ENCODE measurements around the gene TFAP2C. TPM values are rescaled to one million over a fixed set of nuclear protein-coding genes. Genes with fewer than 3 reads are reported as not detected.
"Not testable (repeated sequence)": the region's sequence is repeated elsewhere in the genome, so short reads cannot be mapped to it uniquely, and the experiment has no call there.

The TFAP2C gene
- total RNA-seq, 1 donor from 2014 or later, result 0.19 TPM

DNA sequence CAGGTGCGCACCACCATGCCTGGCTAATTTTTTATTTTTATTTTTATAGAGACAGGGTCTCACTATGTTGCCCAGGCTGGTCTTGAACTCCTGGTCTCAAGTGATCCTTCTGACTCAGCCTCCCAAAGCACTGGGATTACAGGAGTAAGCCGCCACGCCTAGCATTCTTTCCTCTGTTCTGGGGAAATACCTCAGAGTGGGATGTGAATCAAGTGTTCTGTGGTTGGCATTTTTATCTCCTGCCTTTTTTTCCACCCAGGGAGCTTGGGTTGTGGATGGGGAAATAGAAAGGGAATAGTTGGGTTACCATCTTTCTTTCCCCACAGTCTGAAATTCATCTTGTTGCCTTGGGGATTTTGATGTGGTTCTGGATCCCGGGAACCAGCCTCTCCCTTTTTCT is 24.1 kb downstream of the TFAP2C start:
- DNase-seq, result no peak
- no peak overlapping the region for H3K4me3 ChIP-seq
- H3K4me1 ChIP-seq, result no peaks in the 10 kb centered on the region
- H3K27me3 ChIP-seq (ENCODE audit: low read depth), result peaks cover 41% of the 10 kb centered on the region
- intact Hi-C loops (cut with micrococcal nuclease), result no loop called here
- H3K36me3 ChIP-seq, result no peaks in the 10 kb centered on the region
- TF ChIP-seq, protein P1, sequence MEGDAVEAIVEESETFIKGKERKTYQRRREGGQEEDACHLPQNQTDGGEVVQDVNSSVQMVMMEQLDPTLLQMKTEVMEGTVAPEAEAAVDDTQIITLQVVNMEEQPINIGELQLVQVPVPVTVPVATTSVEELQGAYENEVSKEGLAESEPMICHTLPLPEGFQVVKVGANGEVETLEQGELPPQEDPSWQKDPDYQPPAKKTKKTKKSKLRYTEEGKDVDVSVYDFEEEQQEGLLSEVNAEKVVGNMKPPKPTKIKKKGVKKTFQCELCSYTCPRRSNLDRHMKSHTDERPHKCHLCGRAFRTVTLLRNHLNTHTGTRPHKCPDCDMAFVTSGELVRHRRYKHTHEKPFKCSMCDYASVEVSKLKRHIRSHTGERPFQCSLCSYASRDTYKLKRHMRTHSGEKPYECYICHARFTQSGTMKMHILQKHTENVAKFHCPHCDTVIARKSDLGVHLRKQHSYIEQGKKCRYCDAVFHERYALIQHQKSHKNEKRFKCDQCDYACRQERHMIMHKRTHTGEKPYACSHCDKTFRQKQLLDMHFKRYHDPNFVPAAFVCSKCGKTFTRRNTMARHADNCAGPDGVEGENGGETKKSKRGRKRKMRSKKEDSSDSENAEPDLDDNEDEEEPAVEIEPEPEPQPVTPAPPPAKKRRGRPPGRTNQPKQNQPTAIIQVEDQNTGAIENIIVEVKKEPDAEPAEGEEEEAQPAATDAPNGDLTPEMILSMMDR (IDR thresholded peaks at IDR 0.05; ENCODE audit: borderline replicate concordance), result no peak
- H3K27ac ChIP-seq (replicated peaks), result no peak overlapping the region
- H3K9me3 ChIP-seq (replicated peaks), result no peaks in the 10 kb centered on the region

DNA sequence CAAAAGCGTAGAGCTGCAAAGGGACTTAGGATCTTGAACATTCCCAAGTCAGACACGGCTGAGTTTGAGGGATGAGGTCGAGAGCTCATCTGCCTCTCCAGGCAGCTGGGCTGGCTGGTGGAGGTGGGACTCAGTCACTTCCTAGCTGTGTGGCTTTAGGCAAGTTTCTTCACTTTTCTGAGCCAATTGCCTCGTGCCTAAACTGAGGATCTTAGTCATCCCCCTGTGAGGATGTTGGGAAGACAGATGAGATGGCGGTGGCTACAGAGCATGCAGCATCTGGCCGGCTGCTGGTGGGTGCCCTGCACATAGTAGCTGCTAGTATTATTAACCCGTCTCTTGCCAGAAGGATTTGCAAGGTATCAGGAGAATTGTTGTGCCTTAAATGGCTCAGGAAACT is 27.5 kb downstream of the TFAP2C start:
- Histone ChIP-seq H3K27ac (replicated peaks) (no peak overlapping the region), H3K4me1 (no peaks in the 10 kb centered on the region), H3K36me3 (no peaks in the 10 kb centered on the region), H3K9me3 (replicated peaks) (no peaks in the 10 kb centered on the region), H3K27me3 (ENCODE audit: low read depth) (peaks cover 45% of the 10 kb centered on the region), H3K4me3 (no peak overlapping the region)
- intact Hi-C loops (cut with micrococcal nuclease), result no loop called here
- no peak for DNase-seq
- TF ChIP-seq, protein P1 (IDR thresholded peaks at IDR 0.05; ENCODE audit: borderline replicate concordance), result no peak

DNA sequence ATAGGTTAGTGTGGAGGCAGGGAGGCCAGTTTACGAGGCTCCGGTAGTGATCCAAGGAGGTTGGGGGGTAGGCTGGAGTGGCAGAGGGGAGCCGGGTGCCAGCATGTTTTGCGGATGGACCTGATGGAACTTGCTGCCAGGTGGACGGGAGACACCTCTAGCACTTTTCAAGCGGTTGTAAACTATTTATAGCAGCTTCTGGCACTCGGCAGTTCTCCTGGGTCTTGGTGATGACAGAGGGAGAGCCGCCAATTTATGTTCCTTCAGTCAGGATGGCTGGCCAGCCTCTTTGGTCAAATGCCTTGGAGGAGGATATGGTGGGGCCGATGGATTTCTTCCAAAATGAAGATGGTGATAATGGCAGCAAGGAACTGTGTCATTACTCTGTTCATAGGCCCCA is 28.8 kb downstream of the TFAP2C start:
- peaks cover 56% of the 10 kb centered on the region for H3K27me3 ChIP-seq (ENCODE audit: low read depth)
- intact Hi-C loops (cut with micrococcal nuclease), result no loop called here
- no peaks in the 10 kb centered on the region for H3K36me3 ChIP-seq
- TF ChIP-seq, protein P1 (IDR thresholded peaks at IDR 0.05; ENCODE audit: borderline replicate concordance), result no peak
- H3K4me3 ChIP-seq, result no peak overlapping the region
- H3K4me1 ChIP-seq, result no peaks in the 10 kb centered on the region
- no peak for DNase-seq
- H3K9me3 ChIP-seq (replicated peaks), result no peaks in the 10 kb centered on the region
- H3K27ac ChIP-seq (replicated peaks), result no peak overlapping the region

DNA sequence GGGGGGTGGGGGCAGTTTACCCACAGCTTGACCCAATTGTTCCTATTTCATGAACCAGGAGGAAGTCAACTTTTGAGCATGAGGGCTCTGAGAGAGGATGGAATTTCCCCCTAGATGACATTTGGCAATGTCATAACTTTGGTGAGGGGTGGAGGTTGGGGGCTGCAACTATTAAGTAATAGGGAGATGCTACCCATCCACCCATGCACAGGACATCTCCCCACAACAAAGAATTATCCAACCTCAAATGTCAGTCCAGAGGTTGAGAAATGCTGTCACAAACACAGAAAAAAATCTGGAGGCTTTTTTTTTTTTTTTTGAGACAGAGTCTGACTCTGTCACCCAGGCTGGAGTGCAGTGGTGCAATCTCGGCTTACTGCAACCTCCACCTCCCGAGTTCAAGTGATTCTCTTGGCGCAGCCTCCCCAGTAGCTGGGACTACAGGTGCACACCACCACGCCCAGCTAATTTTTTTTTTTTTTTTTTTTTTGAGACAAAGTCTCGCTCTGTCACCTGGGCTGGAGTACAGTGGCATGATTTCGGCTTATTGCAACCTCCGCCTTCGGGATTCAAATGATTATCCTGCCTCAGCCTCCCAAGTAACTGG is 29.3 kb downstream of the TFAP2C start:
- H3K4me3 ChIP-seq; intact Hi-C loops (cut with micrococcal nuclease); H3K9me3 ChIP-seq (replicated peaks); H3K36me3 ChIP-seq; DNase-seq; H3K4me1 ChIP-seq; H3K27ac ChIP-seq (replicated peaks): not testable (repeated sequence)
- H3K27me3 ChIP-seq (ENCODE audit: low read depth), result peaks cover 61% of the 10 kb centered on the region

DNA sequence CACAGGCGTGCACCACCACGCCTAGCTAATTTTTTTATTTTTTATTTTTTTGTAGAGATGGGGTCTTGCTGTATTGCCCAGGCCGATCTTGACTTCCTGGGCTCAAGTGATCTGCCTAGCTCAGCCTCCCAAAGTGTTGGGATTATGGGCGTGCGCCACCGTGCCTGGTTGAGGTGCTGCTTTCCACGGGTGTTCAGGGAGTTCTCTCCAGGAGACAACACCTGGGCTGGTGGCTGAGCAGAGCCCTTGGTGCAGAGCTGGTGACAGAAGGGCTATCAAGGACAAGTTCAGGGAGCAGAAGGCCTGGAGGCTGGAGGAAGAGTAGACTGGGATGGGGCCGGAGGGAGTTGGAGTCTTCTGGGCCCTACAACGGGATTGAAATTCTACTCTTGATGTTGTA is 34.6 kb downstream of the TFAP2C start:
- Histone ChIP-seq H3K4me3 (no peak overlapping the region), H3K27ac (replicated peaks) (no peak overlapping the region), H3K27me3 (ENCODE audit: low read depth) (peaks cover 87% of the 10 kb centered on the region), H3K36me3 (no peaks in the 10 kb centered on the region), H3K9me3 (replicated peaks) (no peaks in the 10 kb centered on the region), H3K4me1 (no peaks in the 10 kb centered on the region)
- TF ChIP-seq, protein P1 (IDR thresholded peaks at IDR 0.05; ENCODE audit: borderline replicate concordance), result no peak
- intact Hi-C loops (cut with micrococcal nuclease), result no loop called here
- DNase-seq, result no peak

DNA sequence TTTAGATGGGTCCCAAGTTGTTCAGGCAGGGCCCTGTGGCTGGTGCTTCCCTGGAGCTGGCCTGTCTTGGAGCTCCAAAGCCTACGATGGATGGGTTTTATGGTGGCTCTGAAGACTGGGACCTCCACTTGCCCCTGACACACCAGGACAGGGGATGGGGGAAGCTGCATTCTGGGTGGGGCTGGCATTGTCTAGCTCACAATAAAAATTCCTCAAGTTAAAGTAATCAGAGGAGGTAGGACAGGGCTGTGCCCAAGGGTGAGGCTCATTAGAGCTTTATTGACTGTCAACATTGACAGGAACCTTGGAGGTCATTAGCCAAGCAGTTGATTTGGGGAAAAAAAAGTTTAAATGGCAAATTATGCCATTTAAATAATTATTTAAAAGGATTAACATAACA is 35.7 kb downstream of the TFAP2C start:
- intact Hi-C loops (cut with micrococcal nuclease), result no loop called here
- TF ChIP-seq, protein P1 (IDR thresholded peaks at IDR 0.05; ENCODE audit: borderline replicate concordance), result no peak
- no peak overlapping the region for H3K4me3 ChIP-seq

More for the DNA sequence above, 35.7 kb downstream of the TFAP2C start:
- DNase-seq, result no peak
- Histone ChIP-seq H3K36me3 (no peaks in the 10 kb centered on the region), H3K9me3 (replicated peaks) (no peaks in the 10 kb centered on the region), H3K27me3 (ENCODE audit: low read depth) (peaks cover 83% of the 10 kb centered on the region), H3K27ac (replicated peaks) (no peak overlapping the region), H3K4me1 (no peaks in the 10 kb centered on the region)
